HEK293 (cell line): ENCODE measurements around the gene HOXA6.

Experiments
- KLF8 ChIP-seq: fragments of 450-650 bp; formaldehyde crosslinking; IDR thresholded peaks from 2 replicates; pipeline ENCODE4 v1.5.1; 2016; ENCODE audit warnings: missing biosample characterization, missing genetic modification characterization
- OSR2 ChIP-seq: fragments of 450-650 bp; formaldehyde crosslinking; IDR thresholded peaks from 2 replicates; pipeline ENCODE4 v1.5.1; 2016; ENCODE audit warnings: missing biosample characterization, missing genetic modification characterization
- SCRT2 ChIP-seq: fragments of 450-650 bp; formaldehyde crosslinking; IDR thresholded peaks from 2 replicates; pipeline ENCODE4 v1.5.1; 2016; ENCODE audit warnings: missing biosample characterization, missing genetic modification characterization
- SP7 ChIP-seq: fragments of 450-650 bp; formaldehyde crosslinking; IDR thresholded peaks from 2 replicates; pipeline ENCODE4 v1.5.1; 2016; ENCODE audit warnings: missing biosample characterization, missing genetic modification characterization
- ZBTB17 ChIP-seq: fragments of 450-650 bp; formaldehyde crosslinking; IDR thresholded peaks from 2 replicates; pipeline ENCODE4 v1.5.1; 2016; ENCODE audit warnings: missing biosample characterization, missing genetic modification characterization
- ZBTB26 ChIP-seq: fragments of 450-650 bp; formaldehyde crosslinking; optimal IDR thresholded peaks from 2 replicates; pipeline ENCODE3; 2016; ENCODE audit warnings: missing biosample characterization, mild to moderate bottlenecking, missing genetic modification characterization
- ZNF112 ChIP-seq: fragments of 450-650 bp; formaldehyde crosslinking; IDR thresholded peaks from 2 replicates; pipeline ENCODE4 v1.5.0; 2017; ENCODE audit warnings: missing biosample characterization, missing genetic modification characterization
- ZNF146 ChIP-seq: fragments of 450-650 bp; formaldehyde crosslinking; IDR thresholded peaks from 2 replicates; pipeline ENCODE4 v1.5.1; 2016; ENCODE audit warnings: missing biosample characterization, missing genetic modification characterization
- ZNF155 ChIP-seq: fragments of 450-650 bp; formaldehyde crosslinking; IDR thresholded peaks from 2 replicates; pipeline ENCODE4 v1.5.1; 2016; ENCODE audit warnings: missing biosample characterization, missing genetic modification characterization
- ZNF426 ChIP-seq: fragments of 450-650 bp; formaldehyde crosslinking; IDR thresholded peaks from 2 replicates; pipeline ENCODE4 v1.5.1; 2017; ENCODE audit warnings: missing biosample characterization, missing genetic modification characterization, mild to moderate bottlenecking, inconsistent platforms, moderate library complexity
- ZNF433 ChIP-seq: fragments of 450-650 bp; formaldehyde crosslinking; IDR thresholded peaks from 2 replicates; pipeline ENCODE4 v1.5.1; 2016; ENCODE audit warnings: missing biosample characterization, missing genetic modification characterization, low read depth
- ZNF501 ChIP-seq: fragments of 450-650 bp; formaldehyde crosslinking; IDR thresholded peaks from 2 replicates; pipeline ENCODE4 v1.5.1; 2016; ENCODE audit warnings: missing biosample characterization, missing genetic modification characterization
- ZNF600 ChIP-seq: fragments of 450-650 bp; formaldehyde crosslinking; IDR thresholded peaks from 2 replicates; pipeline ENCODE4 v1.5.1; 2016; ENCODE audit warnings: missing biosample characterization, missing genetic modification characterization
- ZNF629 ChIP-seq: fragments of 450-650 bp; formaldehyde crosslinking; IDR thresholded peaks from 2 replicates; pipeline ENCODE4 v1.5.1; 2017; ENCODE audit warnings: missing biosample characterization, missing genetic modification characterization
- ZNF639 ChIP-seq: fragments of 450-650 bp; formaldehyde crosslinking; IDR thresholded peaks from 2 replicates; pipeline ENCODE4 v1.5.1; 2016; ENCODE audit warnings: missing biosample characterization, missing genetic modification characterization
- ZNF791 ChIP-seq: fragments of 450-650 bp; formaldehyde crosslinking; IDR thresholded peaks from 2 replicates; pipeline ENCODE4 v1.5.1; 2016; ENCODE audit warnings: missing biosample characterization, missing genetic modification characterization
- TF ChIP-seq, protein P1 (sequence below): fragments of 450-650 bp; formaldehyde crosslinking; IDR thresholded peaks from 2 replicates; pipeline ENCODE4 v1.5.1; 2016; ENCODE audit warnings: missing biosample characterization, missing genetic modification characterization
- TF ChIP-seq, protein P2 (sequence below): fragments of 450-650 bp; formaldehyde crosslinking; IDR thresholded peaks from 2 replicates; pipeline ENCODE4 v1.5.1; 2016; ENCODE audit warnings: missing biosample characterization, missing genetic modification characterization, borderline replicate concordance
- TF ChIP-seq, protein P3 (sequence below): fragments of 450-650 bp; formaldehyde crosslinking; conservative IDR thresholded peaks from 2 replicates; pipeline ENCODE4 v1.5.1; 2016; ENCODE audit warnings: low read depth, missing biosample characterization, missing genetic modification characterization
- TF ChIP-seq, protein P4 (sequence below): fragments of 450-650 bp; formaldehyde crosslinking; IDR thresholded peaks from 2 replicates; pipeline ENCODE4; 2016; ENCODE audit warnings: missing biosample characterization, missing genetic modification characterization

Gene HOXA6

DNA sequence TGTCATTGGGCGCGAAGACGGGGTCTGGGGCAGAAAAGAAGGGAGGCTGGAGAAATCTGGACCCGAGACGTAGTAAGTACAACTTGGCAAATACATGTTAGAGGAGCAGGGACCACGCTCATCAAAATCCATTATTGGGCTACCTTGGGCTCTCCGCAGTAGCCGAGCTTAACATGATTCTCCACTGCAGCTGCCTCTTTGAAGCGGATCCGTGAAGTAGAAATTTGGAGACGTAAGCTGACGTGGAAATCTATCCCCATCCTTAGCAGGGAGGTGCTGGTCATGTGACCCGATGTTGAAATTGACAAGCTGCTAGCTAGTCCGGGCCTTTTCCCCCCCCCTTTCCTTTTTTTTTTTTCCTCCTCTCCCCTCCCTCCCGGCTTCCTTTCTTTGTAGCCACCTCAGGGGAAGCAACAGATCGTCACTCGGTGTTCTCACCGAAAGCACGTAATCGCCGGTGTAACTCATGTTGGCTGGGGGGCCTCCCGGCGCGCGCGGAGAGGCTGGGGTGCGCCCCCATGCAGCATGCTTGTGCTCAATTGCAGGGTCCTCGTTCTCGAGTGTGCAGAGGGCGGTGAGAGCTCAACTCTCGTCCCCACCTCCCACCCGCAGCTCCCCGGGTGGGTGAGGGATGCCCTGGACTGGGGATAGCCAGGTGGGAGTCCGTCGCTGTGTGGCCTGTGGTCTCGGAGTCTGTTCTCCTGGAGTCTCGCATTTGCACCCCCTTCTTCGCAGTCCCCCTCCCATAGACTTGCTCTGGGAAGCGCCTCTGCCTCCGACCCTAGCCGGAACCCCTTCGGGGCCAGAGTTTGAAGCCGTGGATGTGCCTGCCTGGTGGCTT, 37.7 kb upstream of the HOXA6 start, which contains the start of gene HOXA11 (continued):
- TF ChIP-seq, protein P1, sequence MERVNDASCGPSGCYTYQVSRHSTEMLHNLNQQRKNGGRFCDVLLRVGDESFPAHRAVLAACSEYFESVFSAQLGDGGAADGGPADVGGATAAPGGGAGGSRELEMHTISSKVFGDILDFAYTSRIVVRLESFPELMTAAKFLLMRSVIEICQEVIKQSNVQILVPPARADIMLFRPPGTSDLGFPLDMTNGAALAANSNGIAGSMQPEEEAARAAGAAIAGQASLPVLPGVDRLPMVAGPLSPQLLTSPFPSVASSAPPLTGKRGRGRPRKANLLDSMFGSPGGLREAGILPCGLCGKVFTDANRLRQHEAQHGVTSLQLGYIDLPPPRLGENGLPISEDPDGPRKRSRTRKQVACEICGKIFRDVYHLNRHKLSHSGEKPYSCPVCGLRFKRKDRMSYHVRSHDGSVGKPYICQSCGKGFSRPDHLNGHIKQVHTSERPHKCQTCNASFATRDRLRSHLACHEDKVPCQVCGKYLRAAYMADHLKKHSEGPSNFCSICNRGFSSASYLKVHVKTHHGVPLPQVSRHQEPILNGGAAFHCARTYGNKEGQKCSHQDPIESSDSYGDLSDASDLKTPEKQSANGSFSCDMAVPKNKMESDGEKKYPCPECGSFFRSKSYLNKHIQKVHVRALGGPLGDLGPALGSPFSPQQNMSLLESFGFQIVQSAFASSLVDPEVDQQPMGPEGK (tag by site-specific recombination): peak; percentile 94
- TF ChIP-seq ZBTB17 (tag by site-specific recombination) (peak; percentile 93), ZNF600 (tag by site-specific recombination) (0 out of 2 replicates have a peak, but pooled peaks have one; percentile 23), ZNF426 (tag by site-specific recombination) (no peak), ZNF501 (tag by site-specific recombination) (0 out of 2 replicates have a peak, but pooled peaks have one; percentile 57), ZNF155 (no peak), SP7 (peak; percentile 40; the same call in 1 of the 2 replicates), ZNF639 (tag by site-specific recombination) (no peak), SCRT2 (tag by site-specific recombination) (peak; percentile 94), OSR2 (tag by site-specific recombination) (peak; percentile 95), ZNF433 (tag by site-specific recombination) (no peak), ZNF146 (tag by site-specific recombination) (0 out of 2 replicates have a peak, but pooled peaks have one; percentile 8), ZNF112 (no peak), ZNF791 (tag by site-specific recombination) (no peak), KLF8 (tag by site-specific recombination) (peak; percentile 47), ZBTB26 (tag by site-specific recombination) (peak; percentile 40), ZNF629 (tag by site-specific recombination) (peak; percentile 95)
- TF ChIP-seq, protein P2, sequence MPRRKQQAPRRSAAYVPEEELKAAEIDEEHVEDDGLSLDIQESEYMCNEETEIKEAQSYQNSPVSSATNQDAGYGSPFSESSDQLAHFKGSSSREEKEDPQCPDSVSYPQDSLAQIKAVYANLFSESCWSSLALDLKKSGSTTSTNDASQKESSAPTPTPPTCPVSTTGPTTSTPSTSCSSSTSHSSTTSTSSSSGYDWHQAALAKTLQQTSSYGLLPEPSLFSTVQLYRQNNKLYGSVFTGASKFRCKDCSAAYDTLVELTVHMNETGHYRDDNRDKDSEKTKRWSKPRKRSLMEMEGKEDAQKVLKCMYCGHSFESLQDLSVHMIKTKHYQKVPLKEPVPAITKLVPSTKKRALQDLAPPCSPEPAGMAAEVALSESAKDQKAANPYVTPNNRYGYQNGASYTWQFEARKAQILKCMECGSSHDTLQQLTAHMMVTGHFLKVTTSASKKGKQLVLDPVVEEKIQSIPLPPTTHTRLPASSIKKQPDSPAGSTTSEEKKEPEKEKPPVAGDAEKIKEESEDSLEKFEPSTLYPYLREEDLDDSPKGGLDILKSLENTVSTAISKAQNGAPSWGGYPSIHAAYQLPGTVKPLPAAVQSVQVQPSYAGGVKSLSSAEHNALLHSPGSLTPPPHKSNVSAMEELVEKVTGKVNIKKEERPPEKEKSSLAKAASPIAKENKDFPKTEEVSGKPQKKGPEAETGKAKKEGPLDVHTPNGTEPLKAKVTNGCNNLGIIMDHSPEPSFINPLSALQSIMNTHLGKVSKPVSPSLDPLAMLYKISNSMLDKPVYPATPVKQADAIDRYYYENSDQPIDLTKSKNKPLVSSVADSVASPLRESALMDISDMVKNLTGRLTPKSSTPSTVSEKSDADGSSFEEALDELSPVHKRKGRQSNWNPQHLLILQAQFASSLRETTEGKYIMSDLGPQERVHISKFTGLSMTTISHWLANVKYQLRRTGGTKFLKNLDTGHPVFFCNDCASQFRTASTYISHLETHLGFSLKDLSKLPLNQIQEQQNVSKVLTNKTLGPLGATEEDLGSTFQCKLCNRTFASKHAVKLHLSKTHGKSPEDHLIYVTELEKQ (tag by site-specific recombination): no peak
- TF ChIP-seq, protein P3, sequence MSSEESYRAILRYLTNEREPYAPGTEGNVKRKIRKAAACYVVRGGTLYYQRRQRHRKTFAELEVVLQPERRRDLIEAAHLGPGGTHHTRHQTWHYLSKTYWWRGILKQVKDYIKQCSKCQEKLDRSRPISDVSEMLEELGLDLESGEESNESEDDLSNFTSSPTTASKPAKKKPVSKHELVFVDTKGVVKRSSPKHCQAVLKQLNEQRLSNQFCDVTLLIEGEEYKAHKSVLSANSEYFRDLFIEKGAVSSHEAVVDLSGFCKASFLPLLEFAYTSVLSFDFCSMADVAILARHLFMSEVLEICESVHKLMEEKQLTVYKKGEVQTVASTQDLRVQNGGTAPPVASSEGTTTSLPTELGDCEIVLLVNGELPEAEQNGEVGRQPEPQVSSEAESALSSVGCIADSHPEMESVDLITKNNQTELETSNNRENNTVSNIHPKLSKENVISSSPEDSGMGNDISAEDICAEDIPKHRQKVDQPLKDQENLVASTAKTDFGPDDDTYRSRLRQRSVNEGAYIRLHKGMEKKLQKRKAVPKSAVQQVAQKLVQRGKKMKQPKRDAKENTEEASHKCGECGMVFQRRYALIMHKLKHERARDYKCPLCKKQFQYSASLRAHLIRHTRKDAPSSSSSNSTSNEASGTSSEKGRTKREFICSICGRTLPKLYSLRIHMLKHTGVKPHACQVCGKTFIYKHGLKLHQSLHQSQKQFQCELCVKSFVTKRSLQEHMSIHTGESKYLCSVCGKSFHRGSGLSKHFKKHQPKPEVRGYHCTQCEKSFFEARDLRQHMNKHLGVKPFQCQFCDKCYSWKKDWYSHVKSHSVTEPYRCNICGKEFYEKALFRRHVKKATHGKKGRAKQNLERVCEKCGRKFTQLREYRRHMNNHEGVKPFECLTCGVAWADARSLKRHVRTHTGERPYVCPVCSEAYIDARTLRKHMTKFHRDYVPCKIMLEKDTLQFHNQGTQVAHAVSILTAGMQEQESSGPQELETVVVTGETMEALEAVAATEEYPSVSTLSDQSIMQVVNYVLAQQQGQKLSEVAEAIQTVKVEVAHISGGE (tag by site-specific recombination): no peak; the same call in 1 of the 2 replicates
- TF ChIP-seq, protein P4, sequence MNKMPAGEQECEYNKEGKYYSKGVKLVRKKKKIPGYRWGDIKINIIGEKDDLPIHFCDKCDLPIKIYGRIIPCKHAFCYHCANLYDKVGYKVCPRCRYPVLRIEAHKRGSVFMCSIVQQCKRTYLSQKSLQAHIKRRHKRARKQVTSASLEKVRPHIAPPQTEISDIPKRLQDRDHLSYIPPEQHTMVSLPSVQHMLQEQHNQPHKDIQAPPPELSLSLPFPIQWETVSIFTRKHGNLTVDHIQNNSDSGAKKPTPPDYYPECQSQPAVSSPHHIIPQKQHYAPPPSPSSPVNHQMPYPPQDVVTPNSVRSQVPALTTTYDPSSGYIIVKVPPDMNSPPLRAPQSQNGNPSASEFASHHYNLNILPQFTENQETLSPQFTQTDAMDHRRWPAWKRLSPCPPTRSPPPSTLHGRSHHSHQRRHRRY: no peak
